ENCODE data around the gene EPPIN. TPM values are rescaled to one million over a fixed set of nuclear protein-coding genes. Genes with fewer than 3 reads are reported as not detected.

EPPIN gene
- total RNA-seq, 1 donor from 2014 or later: not detected

GRCh38 chr20:45515147-45515913 lies 31.9 kb downstream of the EPPIN start, which contains the start of gene SPINT3:
SPINT3 (minus strand) TSS chr20:45515622; CDS start chr20:45515608, 14 bp downstream.
- Mint-ChIP-seq H3K9me3 (no peaks in the 10 kb centered on the region), H3K27me3 (ENCODE audit: insufficient read depth) (peaks cover 8% of the 10 kb centered on the region), H3K36me3 (ENCODE audit: low read depth) (no peaks in the 10 kb centered on the region), H3K4me3 (no peak within 1 kb of the TSS), H3K4me1 (ENCODE audit: low read depth) (no peaks in the 10 kb centered on the region), H3K27ac (no peak within 1 kb of the TSS)
- DNase-seq (ENCODE audit: low spot score): no peak
- intact Hi-C loops (cut with micrococcal nuclease): no loop called here

- Mint-ChIP-seq H3K36me3 (ENCODE audit: low read depth) (no peaks in the 10 kb centered on the region), H3K9me3 (no peaks in the 10 kb centered on the region), H3K27me3 (ENCODE audit: insufficient read depth) (peaks cover 8% of the 10 kb centered on the region), H3K4me1 (ENCODE audit: low read depth) (peaks cover 14% of the 10 kb centered on the region), H3K4me3 (no peak overlapping the region), H3K27ac (no peak overlapping the region)
- no peak for DNase-seq (ENCODE audit: low spot score)
- intact Hi-C loops (cut with micrococcal nuclease): no loop called here
These were observed 36.8 kb downstream of the EPPIN start for GRCh38 chr20:45510242-45510862.

- DNase-seq (ENCODE audit: low spot score): no peak
- Mint-ChIP-seq H3K27me3 (ENCODE audit: insufficient read depth) (peaks cover 5% of the 10 kb centered on the region), H3K27ac (no peak overlapping the region), H3K9me3 (no peaks in the 10 kb centered on the region), H3K36me3 (ENCODE audit: low read depth) (no peaks in the 10 kb centered on the region), H3K4me1 (ENCODE audit: low read depth) (peaks cover 14% of the 10 kb centered on the region), H3K4me3 (no peak overlapping the region)
- intact Hi-C loops (cut with micrococcal nuclease): no loop called here
These were observed 38.1 kb downstream of the EPPIN start for GRCh38 chr20:45509091-45509490.

- Mint-ChIP-seq H3K4me1 (ENCODE audit: low read depth) (peaks cover 14% of the 10 kb centered on the region), H3K27ac (no peak overlapping the region), H3K27me3 (ENCODE audit: insufficient read depth) (peaks cover 7% of the 10 kb centered on the region), H3K9me3 (no peaks in the 10 kb centered on the region), H3K4me3 (no peak overlapping the region), H3K36me3 (ENCODE audit: low read depth) (no peaks in the 10 kb centered on the region)
- no peak for DNase-seq (ENCODE audit: low spot score)
- intact Hi-C loops (cut with micrococcal nuclease): no loop called here
These were observed 38.9 kb downstream of the EPPIN start for GRCh38 chr20:45508068-45508886.

- Mint-ChIP-seq H3K27ac (no peak overlapping the region), H3K9me3 (no peaks in the 10 kb centered on the region), H3K4me1 (ENCODE audit: low read depth) (peaks cover 14% of the 10 kb centered on the region), H3K27me3 (ENCODE audit: insufficient read depth) (peaks cover 4% of the 10 kb centered on the region), H3K4me3 (no peak overlapping the region), H3K36me3 (ENCODE audit: low read depth) (no peaks in the 10 kb centered on the region)
- intact Hi-C loops (cut with micrococcal nuclease): no loop called here
- DNase-seq (ENCODE audit: low spot score): no peak
These were observed 40.0 kb downstream of the EPPIN start for GRCh38 chr20:45507011-45507820.

GRCh38 chr20:45506398-45506797 lies 40.8 kb downstream of the EPPIN start:
- H3K9me3 Mint-ChIP-seq: no peaks in the 10 kb centered on the region
- peaks cover 14% of the 10 kb centered on the region for H3K4me1 Mint-ChIP-seq (ENCODE audit: low read depth)
- intact Hi-C loops (cut with micrococcal nuclease): no loop called here
- H3K4me3 Mint-ChIP-seq: no peak overlapping the region
- peaks cover 8% of the 10 kb centered on the region for H3K27me3 Mint-ChIP-seq (ENCODE audit: insufficient read depth)
- no peak for DNase-seq (ENCODE audit: low spot score)
- H3K27ac Mint-ChIP-seq: no peak overlapping the region
- no peaks in the 10 kb centered on the region for H3K36me3 Mint-ChIP-seq (ENCODE audit: low read depth)

GRCh38 chr20:45503403-45503802 lies 43.8 kb downstream of the EPPIN start:
- Mint-ChIP-seq H3K27me3 (ENCODE audit: insufficient read depth) (peaks cover 13% of the 10 kb centered on the region), H3K4me3 (no peak overlapping the region), H3K36me3 (ENCODE audit: low read depth) (no peaks in the 10 kb centered on the region), H3K4me1 (ENCODE audit: low read depth) (peaks cover 14% of the 10 kb centered on the region), H3K27ac (no peak overlapping the region), H3K9me3 (no peaks in the 10 kb centered on the region)
- intact Hi-C loops (cut with micrococcal nuclease): no loop called here
- no peak for DNase-seq (ENCODE audit: low spot score)

DNA sequence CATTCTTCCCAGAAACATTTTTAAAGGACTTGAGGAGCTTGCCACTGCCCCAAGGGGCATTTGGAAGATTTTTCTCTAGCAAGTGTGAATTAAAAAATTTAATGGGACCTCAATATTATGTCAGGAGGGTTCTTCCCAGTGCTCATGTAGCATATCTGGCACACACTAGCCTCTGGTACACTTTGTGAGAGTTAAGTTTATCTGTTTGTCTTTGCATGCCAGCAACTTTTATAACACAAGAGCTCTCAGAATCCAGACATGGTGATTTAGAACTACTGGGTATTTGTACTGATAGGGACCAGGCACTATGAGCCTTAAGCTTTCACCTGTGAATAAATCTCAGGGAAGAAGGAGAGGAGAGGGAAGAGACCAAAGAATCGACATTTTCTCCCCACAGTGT lies 44.6 kb downstream of the EPPIN start:
- no peak overlapping the region for H3K27ac Mint-ChIP-seq
- no peaks in the 10 kb centered on the region for H3K36me3 Mint-ChIP-seq (ENCODE audit: low read depth)
- H3K4me3 Mint-ChIP-seq: no peak overlapping the region
- DNase-seq (ENCODE audit: low spot score): no peak
- no peaks in the 10 kb centered on the region for H3K9me3 Mint-ChIP-seq
- intact Hi-C loops (cut with micrococcal nuclease): no loop called here
- H3K27me3 Mint-ChIP-seq (ENCODE audit: insufficient read depth): peaks cover 13% of the 10 kb centered on the region
- peaks cover 8% of the 10 kb centered on the region for H3K4me1 Mint-ChIP-seq (ENCODE audit: low read depth)

DNA sequence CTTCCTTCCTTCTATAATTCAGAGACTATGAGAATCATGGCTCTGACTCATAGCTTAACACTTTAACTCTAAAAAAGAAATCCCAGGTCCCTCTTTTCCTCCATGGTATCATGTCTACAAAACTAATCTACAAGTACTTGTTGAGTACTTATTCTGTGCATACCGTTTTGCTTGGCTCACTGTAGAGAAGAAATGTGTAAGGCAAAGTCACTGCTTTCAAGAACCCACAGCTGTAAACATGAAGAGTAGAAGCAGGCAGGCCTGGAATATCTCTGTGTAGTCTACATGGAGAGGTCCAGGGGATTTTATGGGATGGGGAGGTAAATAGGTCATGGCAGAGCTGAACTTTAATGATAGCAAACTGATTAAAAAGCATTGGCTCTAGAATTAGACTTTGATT lies 45.6 kb downstream of the EPPIN start:
- H3K36me3 Mint-ChIP-seq (ENCODE audit: low read depth): no peaks in the 10 kb centered on the region
- no peak for DNase-seq (ENCODE audit: low spot score)
- intact Hi-C loops (cut with micrococcal nuclease): no loop called here
- no peaks in the 10 kb centered on the region for H3K4me1 Mint-ChIP-seq (ENCODE audit: low read depth)
- H3K27ac Mint-ChIP-seq: no peak overlapping the region
- H3K9me3 Mint-ChIP-seq: no peaks in the 10 kb centered on the region
- peaks cover 13% of the 10 kb centered on the region for H3K27me3 Mint-ChIP-seq (ENCODE audit: insufficient read depth)
- H3K4me3 Mint-ChIP-seq: no peak overlapping the region

DNA sequence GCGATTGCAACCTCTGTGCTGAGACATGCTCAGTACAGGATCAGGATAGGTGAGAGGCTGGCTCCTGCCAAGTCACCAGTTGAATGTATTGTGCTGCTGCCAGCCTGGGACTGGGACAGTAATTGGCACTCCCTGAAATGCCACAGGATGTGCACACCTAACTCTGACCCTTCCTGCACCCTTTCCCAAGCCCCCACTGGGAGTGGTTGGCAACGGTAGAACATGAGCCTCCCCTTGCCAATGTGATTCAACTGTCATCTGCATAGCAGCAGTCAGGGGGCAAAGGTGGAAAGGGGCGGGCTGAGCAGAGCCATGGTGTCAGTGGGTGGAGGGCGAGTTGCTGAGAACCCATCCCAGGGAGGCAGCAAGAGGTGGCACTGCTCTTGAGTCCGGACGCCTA lies 47.2 kb downstream of the EPPIN start:
- DNase-seq (ENCODE audit: low spot score): no peak
- no peaks in the 10 kb centered on the region for H3K36me3 Mint-ChIP-seq (ENCODE audit: low read depth)
- no peaks in the 10 kb centered on the region for H3K4me1 Mint-ChIP-seq (ENCODE audit: low read depth)
- H3K27ac Mint-ChIP-seq: no peak overlapping the region
- intact Hi-C loops (cut with micrococcal nuclease): no loop called here
- H3K9me3 Mint-ChIP-seq: no peaks in the 10 kb centered on the region
- H3K4me3 Mint-ChIP-seq: no peak overlapping the region
- peaks cover 16% of the 10 kb centered on the region for H3K27me3 Mint-ChIP-seq (ENCODE audit: insufficient read depth)

DNA sequence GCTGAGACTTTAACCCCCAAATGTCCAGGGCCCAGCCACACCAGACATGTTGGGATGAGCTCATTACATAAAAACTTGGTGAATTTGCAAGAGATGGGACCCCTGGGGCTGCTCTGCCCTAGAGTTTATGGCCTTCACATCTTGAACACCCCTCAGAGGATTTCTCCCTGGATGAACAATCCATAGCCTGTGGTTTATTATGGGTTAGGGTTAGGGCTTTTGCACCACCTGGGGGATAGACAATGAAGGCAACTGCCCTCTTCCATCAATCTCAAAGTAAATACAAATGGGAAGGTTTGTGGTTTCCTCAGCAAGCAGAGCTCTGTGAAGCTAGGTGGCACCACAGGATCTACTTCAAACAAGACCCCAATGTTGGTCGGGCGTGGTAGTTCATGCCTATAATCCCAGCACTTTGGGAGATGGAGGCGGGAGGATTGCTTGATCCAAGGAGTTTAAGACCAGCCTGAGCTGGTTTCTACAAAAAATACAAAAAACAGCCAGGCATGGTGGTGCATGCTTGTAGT lies 49.2 kb downstream of the EPPIN start:
- Mint-ChIP-seq H3K27ac (no peak overlapping the region), H3K9me3 (no peaks in the 10 kb centered on the region), H3K4me3 (no peak overlapping the region), H3K4me1 (ENCODE audit: low read depth) (no peaks in the 10 kb centered on the region), H3K27me3 (ENCODE audit: insufficient read depth) (peaks cover 13% of the 10 kb centered on the region), H3K36me3 (ENCODE audit: low read depth) (no peaks in the 10 kb centered on the region)
- no peak for DNase-seq (ENCODE audit: low spot score)
- intact Hi-C loops (cut with micrococcal nuclease): no loop called here

DNA sequence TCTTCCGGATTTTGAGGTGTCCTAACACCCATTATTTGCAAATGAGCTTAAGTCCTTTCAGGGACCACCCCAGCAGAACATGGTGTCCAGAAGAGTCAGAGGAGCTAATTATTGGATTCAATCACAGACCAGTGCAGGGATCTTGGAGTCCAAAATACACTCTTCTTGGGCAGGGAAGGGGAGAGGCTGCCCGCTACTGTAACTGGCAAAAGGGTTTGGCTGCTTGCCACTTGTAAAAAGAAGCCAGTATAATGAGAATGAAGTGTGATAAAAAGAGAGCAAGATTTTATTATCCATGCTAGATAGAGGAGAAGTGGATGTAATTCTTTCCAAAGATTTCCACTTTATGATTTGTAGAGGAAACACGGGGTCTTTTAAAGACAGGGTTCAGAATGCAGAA lies 51.0 kb downstream of the EPPIN start:
- Mint-ChIP-seq H3K27me3 (ENCODE audit: insufficient read depth) (peaks cover 7% of the 10 kb centered on the region), H3K9me3 (no peaks in the 10 kb centered on the region), H3K4me1 (ENCODE audit: low read depth) (no peaks in the 10 kb centered on the region), H3K36me3 (ENCODE audit: low read depth) (no peaks in the 10 kb centered on the region), H3K4me3 (no peak overlapping the region), H3K27ac (no peak overlapping the region)
- intact Hi-C loops (cut with micrococcal nuclease): no loop called here
- no peak for DNase-seq (ENCODE audit: low spot score)
